ENCODE measurements around the gene HAGHL. TPM values are rescaled to one million over a fixed set of nuclear protein-coding genes. Genes with fewer than 3 reads are reported as not detected.

HAGHL gene
- total RNA-seq, 4 donors from 2014 or later = 1.7 to 5.7 (median 4.8) TPM; not detected in 1

GRCh38 chr16:762595-763268, 35.8 kb downstream of the HAGHL start:
- peaks cover 0 to 51% (median 0%) of the 10 kb centered on the region in 4 donors for H3K27me3 ChIP-seq
- H3K4me3 ChIP-seq = no peak overlapping the region
- no peak for DNase-seq
- peaks cover 7 to 41% (median 12%) of the 10 kb centered on the region in 3 donors for H3K4me1 ChIP-seq
- WGBS, 2 donors = 100% methylated on average over 1 of the region's 17 CpGs; no CpG with 5 or more reads in 1 of the 2 donors
- TF ChIP-seq, protein P1, sequence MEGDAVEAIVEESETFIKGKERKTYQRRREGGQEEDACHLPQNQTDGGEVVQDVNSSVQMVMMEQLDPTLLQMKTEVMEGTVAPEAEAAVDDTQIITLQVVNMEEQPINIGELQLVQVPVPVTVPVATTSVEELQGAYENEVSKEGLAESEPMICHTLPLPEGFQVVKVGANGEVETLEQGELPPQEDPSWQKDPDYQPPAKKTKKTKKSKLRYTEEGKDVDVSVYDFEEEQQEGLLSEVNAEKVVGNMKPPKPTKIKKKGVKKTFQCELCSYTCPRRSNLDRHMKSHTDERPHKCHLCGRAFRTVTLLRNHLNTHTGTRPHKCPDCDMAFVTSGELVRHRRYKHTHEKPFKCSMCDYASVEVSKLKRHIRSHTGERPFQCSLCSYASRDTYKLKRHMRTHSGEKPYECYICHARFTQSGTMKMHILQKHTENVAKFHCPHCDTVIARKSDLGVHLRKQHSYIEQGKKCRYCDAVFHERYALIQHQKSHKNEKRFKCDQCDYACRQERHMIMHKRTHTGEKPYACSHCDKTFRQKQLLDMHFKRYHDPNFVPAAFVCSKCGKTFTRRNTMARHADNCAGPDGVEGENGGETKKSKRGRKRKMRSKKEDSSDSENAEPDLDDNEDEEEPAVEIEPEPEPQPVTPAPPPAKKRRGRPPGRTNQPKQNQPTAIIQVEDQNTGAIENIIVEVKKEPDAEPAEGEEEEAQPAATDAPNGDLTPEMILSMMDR (IDR thresholded peaks at IDR 0.05) = no peak
- no peak for TF ChIP-seq POLR2A (IDR thresholded peaks at IDR 0.05)
- intact Hi-C loops (cut with DNase I) = no loop called here
- H3K36me3 ChIP-seq = no peaks in the 10 kb centered on the region
- H3K9me3 ChIP-seq = no peaks in the 10 kb centered on the region
- no peak overlapping the region for H3K27ac ChIP-seq

GRCh38 chr16:763369-764183, 36.7 kb downstream of the HAGHL start:
- Histone ChIP-seq H3K4me3 (no peak overlapping the region), H3K27me3 (peaks cover 0 to 54% (median 0%) of the 10 kb centered on the region in 4 donors), H3K4me1 (peaks cover 7 to 43% (median 12%) of the 10 kb centered on the region in 3 donors), H3K9me3 (no peaks in the 10 kb centered on the region), H3K36me3 (no peaks in the 10 kb centered on the region), H3K27ac (no peak overlapping the region)
- TF ChIP-seq, protein P1 (IDR thresholded peaks at IDR 0.05) = no peak
- TF ChIP-seq POLR2A (IDR thresholded peaks at IDR 0.05) = no peak
- no peak for DNase-seq
- WGBS, 2 donors = 80% methylated on average over 1 of the region's 21 CpGs; no CpG with 5 or more reads in 1 of the 2 donors
- intact Hi-C loops (cut with DNase I) = no loop called here

DNA sequence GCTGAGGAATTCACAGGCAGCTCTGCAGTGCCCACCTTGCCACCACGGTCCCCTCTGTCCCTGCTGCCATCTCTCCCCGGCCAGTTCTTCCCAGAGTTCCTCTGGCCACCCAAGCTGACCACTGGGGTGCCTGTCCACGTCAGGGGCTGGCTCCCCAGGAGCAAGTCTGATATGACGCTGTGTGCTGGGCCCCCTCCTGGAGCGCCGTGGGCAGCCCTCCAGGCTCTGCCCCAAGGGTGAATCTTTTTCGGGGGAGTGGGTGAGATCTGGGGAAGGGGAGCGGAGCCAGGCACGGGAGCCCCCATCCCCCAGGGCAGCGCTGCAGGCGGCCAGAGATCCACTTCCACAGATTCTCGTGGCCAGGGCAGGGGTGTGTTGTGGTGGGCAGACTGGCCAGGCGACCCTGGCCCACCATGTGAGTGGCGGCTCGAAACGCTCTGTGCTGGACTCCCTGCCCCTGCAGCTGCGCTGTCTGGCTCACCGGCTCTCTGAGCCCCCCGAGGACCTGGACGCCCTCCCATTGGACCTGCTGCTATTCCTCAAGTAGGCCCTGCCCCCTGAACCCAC, 37.4 kb downstream of the HAGHL start:
- Histone ChIP-seq H3K27me3 (peaks cover 0 to 61% (median 0%) of the 10 kb centered on the region in 4 donors), H3K27ac (no peak overlapping the region), H3K4me1 (peaks cover 7 to 40% (median 12%) of the 10 kb centered on the region in 3 donors), H3K9me3 (no peaks in the 10 kb centered on the region), H3K4me3 (no peak overlapping the region), H3K36me3 (no peaks in the 10 kb centered on the region)
- DNase-seq = no peak
- WGBS, 2 donors = 71% methylated on average over 7 of the region's 20 CpGs; no CpG with 5 or more reads in 1 of the 2 donors
- TF ChIP-seq, protein P1 (IDR thresholded peaks at IDR 0.05) = no peak
- no peak for TF ChIP-seq POLR2A (IDR thresholded peaks at IDR 0.05)
- intact Hi-C loops (cut with DNase I) = no loop called here

- H3K4me1 ChIP-seq = peaks cover 7 to 33% (median 7%) of the 10 kb centered on the region in 3 donors
- TF ChIP-seq, protein P1 (IDR thresholded peaks at IDR 0.05) = no peak
- no peak for TF ChIP-seq POLR2A (IDR thresholded peaks at IDR 0.05)
- no peaks in the 10 kb centered on the region for H3K36me3 ChIP-seq
- peaks cover 0 to 67% (median 0%) of the 10 kb centered on the region in 4 donors for H3K27me3 ChIP-seq
- intact Hi-C loops (cut with DNase I) = no loop called here
- H3K9me3 ChIP-seq = no peaks in the 10 kb centered on the region
- no CpG with 5 or more reads among the region's 38 CpGs for WGBS, 2 donors
- H3K4me3 ChIP-seq = no peak overlapping the region
- no peak for DNase-seq
- no peak overlapping the region for H3K27ac ChIP-seq
Observed at GRCh38 chr16:764848-765487, 38.1 kb downstream of the HAGHL start.

All from esophagus squamous epithelium (tissue), 5 donors.